ENCODE data around the gene VPS16.

DNA sequence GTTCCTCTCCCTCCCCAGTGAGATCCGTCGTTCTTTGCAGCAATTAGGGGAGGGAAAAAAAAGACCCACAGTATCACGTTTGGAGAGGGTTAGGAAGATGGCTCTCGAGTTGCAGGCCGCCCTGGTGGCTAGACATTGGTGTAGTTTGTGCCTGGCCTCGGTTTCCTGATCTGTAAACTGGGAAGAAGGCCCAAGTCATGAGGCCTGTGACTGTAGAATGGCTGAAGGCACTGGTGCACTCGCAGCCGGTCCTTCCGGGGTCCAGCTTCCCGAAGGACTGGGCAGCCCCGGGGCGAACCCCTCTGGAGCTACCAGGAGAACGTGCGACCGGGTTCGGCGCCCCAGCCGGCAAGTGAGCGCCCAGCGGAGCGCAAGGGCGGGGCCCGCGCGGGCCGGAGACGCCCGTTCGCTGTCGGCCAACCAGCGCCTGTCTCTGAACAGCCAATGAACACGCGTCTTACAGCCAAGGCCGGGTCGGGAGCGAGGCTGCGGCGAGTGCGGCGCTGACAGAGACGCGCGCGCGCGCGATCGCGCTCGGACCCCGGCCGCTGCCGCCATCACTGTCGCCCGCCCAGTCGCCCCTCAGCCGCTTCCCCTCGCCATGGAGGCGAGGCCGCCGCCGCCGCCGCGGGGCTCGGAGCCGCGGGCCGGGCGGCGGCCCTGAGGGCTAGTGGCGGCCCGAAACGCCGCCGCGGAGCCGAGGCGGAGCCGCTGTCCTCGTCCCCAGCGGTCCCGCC is 32.6 kb downstream of the VPS16 start, which contains the start of gene PTPRA:
- TF ChIP-seq NFIC (IDR thresholded peaks at IDR 0.05; ENCODE audit: low read length) (no peak; the same call in 1 of the 2 replicates), JUND (CRISPR knock-in tag; IDR thresholded peaks at IDR 0.05) (no peak), ATF1 (CRISPR knock-in tag; IDR thresholded peaks at IDR 0.05) (no peak), AGO1 (IDR thresholded peaks at IDR 0.05; ENCODE audit: low read depth, low read length, poor library complexity, severe bottlenecking) (no peak), ZSCAN20 (CRISPR knock-in tag; IDR thresholded peaks at IDR 0.05; ENCODE audit: borderline replicate concordance) (no peak), SP1 (IDR thresholded peaks at IDR 0.05) (no peak), SP1 (CRISPR knock-in tag; IDR thresholded peaks at IDR 0.05) (peak; percentile 78)
- TF ChIP-seq, protein P1, sequence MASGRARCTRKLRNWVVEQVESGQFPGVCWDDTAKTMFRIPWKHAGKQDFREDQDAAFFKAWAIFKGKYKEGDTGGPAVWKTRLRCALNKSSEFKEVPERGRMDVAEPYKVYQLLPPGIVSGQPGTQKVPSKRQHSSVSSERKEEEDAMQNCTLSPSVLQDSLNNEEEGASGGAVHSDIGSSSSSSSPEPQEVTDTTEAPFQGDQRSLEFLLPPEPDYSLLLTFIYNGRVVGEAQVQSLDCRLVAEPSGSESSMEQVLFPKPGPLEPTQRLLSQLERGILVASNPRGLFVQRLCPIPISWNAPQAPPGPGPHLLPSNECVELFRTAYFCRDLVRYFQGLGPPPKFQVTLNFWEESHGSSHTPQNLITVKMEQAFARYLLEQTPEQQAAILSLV (CRISPR knock-in tag; IDR thresholded peaks at IDR 0.05; ENCODE audit: borderline replicate concordance): 0 out of 2 replicates have a peak, but pooled peaks have one; percentile 53
- TF ChIP-seq, protein P2, sequence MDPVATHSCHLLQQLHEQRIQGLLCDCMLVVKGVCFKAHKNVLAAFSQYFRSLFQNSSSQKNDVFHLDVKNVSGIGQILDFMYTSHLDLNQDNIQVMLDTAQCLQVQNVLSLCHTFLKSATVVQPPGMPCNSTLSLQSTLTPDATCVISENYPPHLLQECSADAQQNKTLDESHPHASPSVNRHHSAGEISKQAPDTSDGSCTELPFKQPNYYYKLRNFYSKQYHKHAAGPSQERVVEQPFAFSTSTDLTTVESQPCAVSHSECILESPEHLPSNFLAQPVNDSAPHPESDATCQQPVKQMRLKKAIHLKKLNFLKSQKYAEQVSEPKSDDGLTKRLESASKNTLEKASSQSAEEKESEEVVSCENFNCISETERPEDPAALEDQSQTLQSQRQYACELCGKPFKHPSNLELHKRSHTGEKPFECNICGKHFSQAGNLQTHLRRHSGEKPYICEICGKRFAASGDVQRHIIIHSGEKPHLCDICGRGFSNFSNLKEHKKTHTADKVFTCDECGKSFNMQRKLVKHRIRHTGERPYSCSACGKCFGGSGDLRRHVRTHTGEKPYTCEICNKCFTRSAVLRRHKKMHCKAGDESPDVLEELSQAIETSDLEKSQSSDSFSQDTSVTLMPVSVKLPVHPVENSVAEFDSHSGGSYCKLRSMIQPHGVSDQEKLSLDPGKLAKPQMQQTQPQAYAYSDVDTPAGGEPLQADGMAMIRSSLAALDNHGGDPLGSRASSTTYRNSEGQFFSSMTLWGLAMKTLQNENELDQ (CRISPR knock-in tag; IDR thresholded peaks at IDR 0.05; ENCODE audit: borderline replicate concordance): peak; percentile 35; the same call in 1 of the 2 replicates
- TF ChIP-seq, protein P3, sequence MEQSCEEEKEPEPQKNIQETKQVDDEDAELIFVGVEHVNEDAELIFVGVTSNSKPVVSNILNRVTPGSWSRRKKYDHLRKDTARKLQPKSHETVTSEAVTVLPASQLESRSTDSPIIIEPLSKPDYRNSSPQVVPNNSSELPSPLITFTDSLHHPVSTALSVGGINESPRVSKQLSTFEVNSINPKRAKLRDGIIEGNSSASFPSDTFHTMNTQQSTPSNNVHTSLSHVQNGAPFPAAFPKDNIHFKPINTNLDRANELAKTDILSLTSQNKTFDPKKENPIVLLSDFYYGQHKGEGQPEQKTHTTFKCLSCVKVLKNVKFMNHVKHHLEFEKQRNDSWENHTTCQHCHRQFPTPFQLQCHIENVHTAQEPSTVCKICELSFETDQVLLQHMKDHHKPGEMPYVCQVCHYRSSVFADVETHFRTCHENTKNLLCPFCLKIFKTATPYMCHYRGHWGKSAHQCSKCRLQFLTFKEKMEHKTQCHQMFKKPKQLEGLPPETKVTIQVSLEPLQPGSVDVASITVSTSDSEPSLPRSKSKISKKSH (CRISPR knock-in tag; IDR thresholded peaks at IDR 0.05; ENCODE audit: borderline replicate concordance): no peak
- TF ChIP-seq, protein P4, sequence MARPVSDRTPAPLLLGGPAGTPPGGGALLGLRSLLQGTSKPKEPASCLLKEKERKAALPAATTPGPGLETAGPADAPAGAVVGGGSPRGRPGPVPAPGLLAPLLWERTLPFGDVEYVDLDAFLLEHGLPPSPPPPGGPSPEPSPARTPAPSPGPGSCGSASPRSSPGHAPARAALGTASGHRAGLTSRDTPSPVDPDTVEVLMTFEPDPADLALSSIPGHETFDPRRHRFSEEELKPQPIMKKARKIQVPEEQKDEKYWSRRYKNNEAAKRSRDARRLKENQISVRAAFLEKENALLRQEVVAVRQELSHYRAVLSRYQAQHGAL (CRISPR knock-in tag; IDR thresholded peaks at IDR 0.05; ENCODE audit: not compliant biosample characterization): no peak
- TF ChIP-seq, protein P5, sequence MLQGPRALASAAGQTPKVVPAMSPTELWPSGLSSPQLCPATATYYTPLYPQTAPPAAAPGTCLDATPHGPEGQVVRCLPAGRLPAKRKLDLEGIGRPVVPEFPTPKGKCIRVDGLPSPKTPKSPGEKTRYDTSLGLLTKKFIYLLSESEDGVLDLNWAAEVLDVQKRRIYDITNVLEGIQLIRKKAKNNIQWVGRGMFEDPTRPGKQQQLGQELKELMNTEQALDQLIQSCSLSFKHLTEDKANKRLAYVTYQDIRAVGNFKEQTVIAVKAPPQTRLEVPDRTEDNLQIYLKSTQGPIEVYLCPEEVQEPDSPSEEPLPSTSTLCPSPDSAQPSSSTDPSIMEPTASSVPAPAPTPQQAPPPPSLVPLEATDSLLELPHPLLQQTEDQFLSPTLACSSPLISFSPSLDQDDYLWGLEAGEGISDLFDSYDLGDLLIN (CRISPR knock-in tag; IDR thresholded peaks at IDR 0.05; ENCODE audit: borderline replicate concordance): no peak

Data from HepG2 (cell line).